Hepatocyte (in vitro differentiated cells): ENCODE data around the gene MYO3B. TPM values are rescaled to one million over a fixed set of nuclear protein-coding genes. Genes with fewer than 3 reads are reported as not detected.
"Not testable (repeated sequence)": the region's sequence is repeated elsewhere in the genome, so short reads cannot be mapped to it uniquely, and the experiment has no call there.

ENCODE experiments used
- DNase-seq: peaks from one replicate; pipeline ENCODE4 v3.0.0-alpha.2; 2016; ENCODE audit warnings: low spot score
- H2AFZ ChIP-seq: fragments of 200-600 bp; sonication (generic); 2 replicates; pipeline ENCODE4 v1.6.0; 2016; ENCODE audit warnings: antibody characterized with exemption, mild to moderate bottlenecking
- H3K27ac ChIP-seq: fragments of 200-600 bp; sonication (generic); 2 replicates; pipeline ENCODE4 v1.5.1; 2016; ENCODE audit warnings: mild to moderate bottlenecking
- H3K27me3 ChIP-seq: fragments of 200-600 bp; sonication (generic); 2 replicates; pipeline ENCODE4 v1.6.1; 2016
- H3K36me3 ChIP-seq: fragments of 200-600 bp; sonication (generic); replicated peaks from 2 replicates; pipeline ENCODE4 v1.5.1; 2016; ENCODE audit warnings: low read depth; ENCODE audit not compliant: insufficient read depth
- H3K4me1 ChIP-seq: fragments of 200-600 bp; sonication (generic); 2 replicates; pipeline ENCODE4 v1.5.1; 2016; ENCODE audit warnings: mild to moderate bottlenecking, moderate library complexity; ENCODE audit not compliant: insufficient read depth
- H3K4me2 ChIP-seq: fragments of 200-600 bp; sonication (generic); 2 replicates; pipeline ENCODE4 v1.6.0; 2016
- H3K4me3 ChIP-seq: fragments of 200-600 bp; sonication (generic); 2 replicates; pipeline ENCODE4 v1.5.1; 2016; ENCODE audit warnings: mild to moderate bottlenecking
- H3K79me2 ChIP-seq: fragments of 200-600 bp; sonication (generic); 2 replicates; pipeline ENCODE4 v1.6.0; 2017; ENCODE audit warnings: mild to moderate bottlenecking
- H3K9me2 ChIP-seq: fragments of 200-600 bp; sonication (generic); replicated peaks from 2 replicates; pipeline ENCODE4 v1.6.0; 2017; ENCODE audit warnings: mild to moderate bottlenecking; ENCODE audit not compliant: insufficient read depth
- H3K9me3 ChIP-seq: fragments of 200-600 bp; sonication (generic); 2 replicates; pipeline ENCODE4 v1.5.1; 2016; ENCODE audit warnings: low read depth, mild to moderate bottlenecking
- H4K20me1 ChIP-seq: fragments of 200-600 bp; sonication (generic); 2 replicates; pipeline ENCODE4 v1.6.0; 2016; ENCODE audit warnings: mild to moderate bottlenecking; ENCODE audit not compliant: insufficient read depth, poor library complexity, severe bottlenecking
- EZH2 ChIP-seq: fragments of 200-600 bp; sonication (generic); IDR thresholded peaks from 2 replicates; pipeline ENCODE4 v1.6.1; 2016; ENCODE audit warnings: antibody characterized with exemption, mild to moderate bottlenecking, borderline replicate concordance
- EZH2phosphoT487 ChIP-seq: fragments of 200-600 bp; sonication (generic); IDR thresholded peaks from one replicate; pipeline ENCODE4 v1.6.1; 2018; ENCODE audit warnings: antibody characterized with exemption, mild to moderate bottlenecking, low read depth, moderate library complexity; ENCODE audit not compliant: unreplicated experiment, severe bottlenecking
- WGBS: methylation state at CpG from one replicate; pipeline ENCODE4 v1.1.6; 2016; ENCODE audit warnings: low lambda C conversion rate; ENCODE audit errors: missing lambda C conversion rate; 5-methylcytosine and 5-hydroxymethylcytosine counted together
- polyA plus RNA-seq: library from polyadenylated mRNA; unstranded; fragments of >200 nt; fragmentation: Nextera tagmentation; extraction: Ambion mirVana; gene quantifications from 2 replicates; pipeline ENCODE4 v1.2.1, GENCODE V29; 2016
- total RNA-seq: library from RNA; depleted of rRNA; stranded (reverse); fragments of >200 nt; gene quantifications from 2 replicates; pipeline ENCODE4 v1.2.3, GENCODE V29; 2014
- TF ChIP-seq, protein P1 (sequence below): fragments of 200-600 bp; sonication (generic); IDR thresholded peaks from 2 replicates; pipeline ENCODE4 v1.5.1; 2016; ENCODE audit warnings: antibody characterized with exemption, mild to moderate bottlenecking; ENCODE audit not compliant: poor library complexity

Gene MYO3B
- total and polyA plus RNA-seq, 2 experiments from 2014 or later: 0.63 to 1.1 TPM

DNA sequence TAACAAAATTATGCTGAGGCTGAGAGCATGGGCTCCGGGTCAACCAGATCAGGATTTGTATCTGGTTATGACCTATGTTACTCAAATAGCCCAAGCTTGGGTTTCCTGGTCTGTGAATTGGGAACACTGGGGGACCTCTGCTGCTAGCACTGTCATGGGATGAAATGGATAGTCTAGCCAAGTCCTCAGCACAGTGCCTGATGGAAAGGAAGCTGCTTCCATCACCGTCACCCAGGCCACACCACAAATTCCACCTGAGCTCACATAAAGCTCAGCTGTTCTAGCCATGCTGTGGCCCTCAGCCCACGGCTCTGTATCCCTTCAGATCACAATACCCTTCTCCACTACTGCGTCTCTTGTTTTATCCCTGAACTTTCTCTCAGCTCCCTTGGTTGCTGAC lies 357.6 kb downstream of the MYO3B start:
- no peak for TF ChIP-seq EZH2phosphoT487
- TF ChIP-seq, protein P1, sequence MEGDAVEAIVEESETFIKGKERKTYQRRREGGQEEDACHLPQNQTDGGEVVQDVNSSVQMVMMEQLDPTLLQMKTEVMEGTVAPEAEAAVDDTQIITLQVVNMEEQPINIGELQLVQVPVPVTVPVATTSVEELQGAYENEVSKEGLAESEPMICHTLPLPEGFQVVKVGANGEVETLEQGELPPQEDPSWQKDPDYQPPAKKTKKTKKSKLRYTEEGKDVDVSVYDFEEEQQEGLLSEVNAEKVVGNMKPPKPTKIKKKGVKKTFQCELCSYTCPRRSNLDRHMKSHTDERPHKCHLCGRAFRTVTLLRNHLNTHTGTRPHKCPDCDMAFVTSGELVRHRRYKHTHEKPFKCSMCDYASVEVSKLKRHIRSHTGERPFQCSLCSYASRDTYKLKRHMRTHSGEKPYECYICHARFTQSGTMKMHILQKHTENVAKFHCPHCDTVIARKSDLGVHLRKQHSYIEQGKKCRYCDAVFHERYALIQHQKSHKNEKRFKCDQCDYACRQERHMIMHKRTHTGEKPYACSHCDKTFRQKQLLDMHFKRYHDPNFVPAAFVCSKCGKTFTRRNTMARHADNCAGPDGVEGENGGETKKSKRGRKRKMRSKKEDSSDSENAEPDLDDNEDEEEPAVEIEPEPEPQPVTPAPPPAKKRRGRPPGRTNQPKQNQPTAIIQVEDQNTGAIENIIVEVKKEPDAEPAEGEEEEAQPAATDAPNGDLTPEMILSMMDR: no peak
- TF ChIP-seq EZH2: no peak
- Histone ChIP-seq H3K4me3 (no peak overlapping the region), H3K9me2 (no peaks in the 10 kb centered on the region), H4K20me1 (no peaks in the 10 kb centered on the region), H3K36me3 (no peaks in the 10 kb centered on the region), H3K9me3 (no peaks in the 10 kb centered on the region), H3K4me1 (peaks cover 7% of the 10 kb centered on the region), H3K4me2 (no peak overlapping the region), H3K27ac (no peak overlapping the region), H2AFZ (no peak overlapping the region), H3K27me3 (no peaks in the 10 kb centered on the region), H3K79me2 (no peaks in the 10 kb centered on the region)
- no peak for DNase-seq
- 88% methylated on average over 4 of the region's 4 CpGs for WGBS

DNA sequence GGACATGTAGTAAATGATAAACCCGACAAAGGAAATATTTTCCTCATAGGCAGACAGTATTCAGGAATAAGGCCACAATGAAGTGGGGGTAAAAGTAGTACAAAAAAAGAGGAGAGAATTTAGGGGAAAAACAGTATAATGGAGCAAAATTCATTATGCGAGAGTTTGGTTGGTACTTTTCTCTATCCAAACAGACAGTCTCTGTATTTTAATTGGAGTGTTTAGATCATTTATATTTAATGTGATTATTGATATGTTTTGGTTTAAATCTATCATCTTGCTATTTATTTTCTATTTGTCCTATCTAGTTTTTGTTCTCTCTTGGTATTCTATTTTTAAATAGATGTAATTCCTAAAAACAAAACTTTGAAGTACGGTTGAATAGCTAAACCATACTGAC lies 366.9 kb downstream of the MYO3B start:
- 92% methylated on average over 3 of the region's 3 CpGs for WGBS
- Histone ChIP-seq H3K4me1 (no peaks in the 10 kb centered on the region), H3K79me2 (no peaks in the 10 kb centered on the region), H3K27ac (no peak overlapping the region), H3K9me3 (no peaks in the 10 kb centered on the region), H3K4me3 (no peak overlapping the region), H3K36me3 (no peaks in the 10 kb centered on the region), H2AFZ (no peak overlapping the region), H3K9me2 (no peaks in the 10 kb centered on the region), H3K27me3 (no peaks in the 10 kb centered on the region), H4K20me1 (no peaks in the 10 kb centered on the region), H3K4me2 (no peak overlapping the region)
- TF ChIP-seq EZH2 (no peak), EZH2phosphoT487 (no peak)
- TF ChIP-seq, protein P1: no peak
- DNase-seq: no peak

DNA sequence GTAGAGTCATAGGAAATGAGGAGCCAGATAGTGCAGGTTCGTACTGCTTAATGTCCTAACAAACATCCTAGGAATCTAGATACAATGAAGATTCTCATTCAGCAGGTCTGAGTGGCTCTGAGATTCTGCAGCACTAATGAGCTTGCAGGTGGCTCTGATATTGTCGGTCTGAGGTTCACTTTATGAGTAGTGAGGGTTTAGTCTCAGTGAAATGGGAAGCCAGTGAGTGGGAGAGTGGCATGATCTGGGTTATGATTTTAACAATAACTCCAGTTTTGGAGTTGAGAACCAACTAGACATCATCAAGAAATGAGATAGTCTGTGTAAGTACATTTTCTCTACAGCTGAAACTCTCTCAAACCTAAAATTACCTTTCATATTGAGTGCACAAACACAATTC lies 370.4 kb downstream of the MYO3B start:
- Histone ChIP-seq H3K4me3 (no peak overlapping the region), H4K20me1 (no peaks in the 10 kb centered on the region), H3K4me1 (no peaks in the 10 kb centered on the region), H3K79me2 (no peaks in the 10 kb centered on the region), H3K36me3 (no peaks in the 10 kb centered on the region), H3K9me3 (no peaks in the 10 kb centered on the region), H3K9me2 (no peaks in the 10 kb centered on the region), H3K27ac (no peak overlapping the region), H3K4me2 (no peak overlapping the region), H3K27me3 (no peaks in the 10 kb centered on the region), H2AFZ (no peak overlapping the region)
- DNase-seq: no peak
- 72% methylated on average over 2 of the region's 2 CpGs for WGBS
- TF ChIP-seq, protein P1: no peak
- TF ChIP-seq EZH2phosphoT487: no peak
- no peak for TF ChIP-seq EZH2

DNA sequence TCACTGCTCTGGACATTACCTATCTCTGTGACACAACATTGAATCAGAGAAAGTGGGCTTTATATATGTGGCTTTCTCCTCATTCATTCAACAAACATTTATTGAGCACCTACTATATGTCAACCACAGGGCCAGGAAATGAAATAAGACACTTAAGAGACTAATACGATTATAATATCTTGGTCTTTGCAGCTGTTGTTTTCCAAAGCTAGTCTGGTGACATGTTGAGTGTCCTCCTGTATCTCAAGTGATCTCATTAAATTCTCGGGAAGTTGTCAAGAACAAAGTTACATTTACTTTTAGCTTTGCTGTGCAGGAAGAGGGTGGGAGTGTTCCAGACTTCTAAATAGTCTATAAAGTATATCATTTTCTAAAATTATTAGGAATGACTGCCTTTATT lies 372.6 kb downstream of the MYO3B start:
- no peaks in the 10 kb centered on the region for H3K9me3 ChIP-seq
- H3K27me3 ChIP-seq: no peaks in the 10 kb centered on the region
- DNase-seq: no peak
- no peak overlapping the region for H2AFZ ChIP-seq
- no peak overlapping the region for H3K4me2 ChIP-seq
- no peaks in the 10 kb centered on the region for H3K4me1 ChIP-seq
- no peaks in the 10 kb centered on the region for H4K20me1 ChIP-seq
- H3K9me2 ChIP-seq: no peaks in the 10 kb centered on the region
- no peak overlapping the region for H3K4me3 ChIP-seq
- H3K36me3 ChIP-seq: no peaks in the 10 kb centered on the region
- no peak for TF ChIP-seq EZH2
- no peak for TF ChIP-seq EZH2phosphoT487
- TF ChIP-seq, protein P1: no peak
- H3K79me2 ChIP-seq: no peaks in the 10 kb centered on the region
- no peak overlapping the region for H3K27ac ChIP-seq
- 75% methylated on average over 2 of the region's 2 CpGs for WGBS

DNA sequence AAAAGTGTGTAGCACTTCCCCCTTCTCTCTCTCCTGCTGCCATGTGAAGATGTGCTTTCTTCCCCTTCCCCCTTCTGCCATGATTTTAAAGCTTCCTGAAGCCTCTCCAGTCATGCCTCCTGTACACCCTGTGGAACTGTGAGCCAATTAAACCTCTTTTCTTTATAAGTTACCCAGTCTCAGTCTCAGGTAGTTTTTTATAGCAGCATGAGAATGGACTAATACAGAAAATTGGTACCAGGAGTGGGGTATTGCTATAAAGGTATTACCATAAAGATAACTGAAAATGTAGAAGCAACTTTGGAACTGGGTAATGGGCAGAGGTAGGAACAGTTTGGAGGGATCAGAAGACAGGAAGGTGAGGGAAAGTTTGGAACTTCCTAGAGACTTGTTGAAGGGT lies 374.0 kb downstream of the MYO3B start:
- not testable (repeated sequence) for H3K4me3 ChIP-seq, H3K9me3 ChIP-seq, H4K20me1 ChIP-seq, DNase-seq, H2AFZ ChIP-seq, H3K27ac ChIP-seq, H3K4me1 ChIP-seq, H3K27me3 ChIP-seq, H3K4me2 ChIP-seq, H3K9me2 ChIP-seq, H3K36me3 ChIP-seq, H3K79me2 ChIP-seq
